Kidney epithelial cell (primary cell): ENCODE results near the gene OR4A16. TPM values are rescaled to one million over a fixed set of nuclear protein-coding genes. Genes with fewer than 3 reads are reported as not detected.

Experiments
- total RNA-seq: library from RNA; depleted of rRNA; stranded (reverse); fragments of >200 nt; gene quantifications from 2 replicates; pipeline ENCODE4 v1.2.3, GENCODE V29; 2015

OR4A16 gene
- total RNA-seq, 1 donor from 2014 or later, result not detected

Other genes with a start within 250 kb of the OR4A16 start
- not detected in 2 replicates for gene TRIM48, start 81.0 kb upstream of the OR4A16 start, total RNA-seq
- gene OR4A15, start 24.8 kb downstream of the OR4A16 start, total RNA-seq, result not detected in 2 replicates
- not detected in 2 replicates for gene OR4C15, start 211.3 kb downstream of the OR4A16 start, total RNA-seq
- not detected in 2 replicates for gene OR4C16, start 228.9 kb downstream of the OR4A16 start, total RNA-seq